LNCAP (cell line): Measurements from ENCODE around the gene FKBP2.

Experiments
- TF ChIP-seq, protein P1 (sequence below): fragments of 450-650 bp; IDR thresholded peaks from 2 replicates; pipeline ENCODE4 v1.5.1; 2017; ENCODE audit warnings: mild to moderate bottlenecking

Gene FKBP2

DNA sequence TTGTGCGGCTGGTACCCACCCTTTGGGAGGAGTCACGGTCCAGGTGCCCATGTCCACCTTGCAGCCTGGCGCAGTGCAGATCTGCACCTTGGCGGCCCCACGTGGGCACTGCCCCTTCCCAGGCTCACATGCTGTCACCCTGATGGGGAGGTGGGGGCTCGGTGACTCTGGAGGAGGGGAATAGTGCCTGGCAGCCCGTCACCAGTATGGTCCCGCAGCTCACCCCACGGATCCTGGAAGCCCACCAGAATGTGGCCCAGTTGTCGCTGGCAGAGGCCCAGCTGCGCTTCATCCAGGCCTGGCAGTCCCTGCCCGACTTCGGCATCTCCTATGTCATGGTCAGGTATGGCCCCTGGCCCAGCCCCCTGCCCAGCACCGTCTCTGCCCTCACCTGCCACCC is 20.1 kb upstream of the FKBP2 start:
- TF ChIP-seq, protein P1, sequence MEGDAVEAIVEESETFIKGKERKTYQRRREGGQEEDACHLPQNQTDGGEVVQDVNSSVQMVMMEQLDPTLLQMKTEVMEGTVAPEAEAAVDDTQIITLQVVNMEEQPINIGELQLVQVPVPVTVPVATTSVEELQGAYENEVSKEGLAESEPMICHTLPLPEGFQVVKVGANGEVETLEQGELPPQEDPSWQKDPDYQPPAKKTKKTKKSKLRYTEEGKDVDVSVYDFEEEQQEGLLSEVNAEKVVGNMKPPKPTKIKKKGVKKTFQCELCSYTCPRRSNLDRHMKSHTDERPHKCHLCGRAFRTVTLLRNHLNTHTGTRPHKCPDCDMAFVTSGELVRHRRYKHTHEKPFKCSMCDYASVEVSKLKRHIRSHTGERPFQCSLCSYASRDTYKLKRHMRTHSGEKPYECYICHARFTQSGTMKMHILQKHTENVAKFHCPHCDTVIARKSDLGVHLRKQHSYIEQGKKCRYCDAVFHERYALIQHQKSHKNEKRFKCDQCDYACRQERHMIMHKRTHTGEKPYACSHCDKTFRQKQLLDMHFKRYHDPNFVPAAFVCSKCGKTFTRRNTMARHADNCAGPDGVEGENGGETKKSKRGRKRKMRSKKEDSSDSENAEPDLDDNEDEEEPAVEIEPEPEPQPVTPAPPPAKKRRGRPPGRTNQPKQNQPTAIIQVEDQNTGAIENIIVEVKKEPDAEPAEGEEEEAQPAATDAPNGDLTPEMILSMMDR: no peak

DNA sequence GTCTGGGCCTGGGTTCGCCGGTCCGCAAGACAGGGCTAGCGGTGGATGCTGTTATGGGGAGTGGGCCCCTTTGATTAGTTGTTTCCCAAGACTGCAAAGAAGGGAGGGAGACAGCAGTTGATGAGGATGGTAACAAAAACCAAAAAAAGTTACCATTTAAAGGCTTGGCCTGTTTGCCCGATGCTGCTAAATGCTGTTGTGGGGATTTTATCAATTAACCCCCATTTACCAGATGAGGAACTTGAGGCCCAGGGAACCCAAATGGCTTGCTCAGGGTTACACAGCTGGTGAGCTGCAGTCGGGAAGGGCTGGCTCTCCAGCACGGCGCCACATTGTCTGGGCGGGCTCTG is 18.3 kb upstream of the FKBP2 start:
- TF ChIP-seq, protein P1: no peak

DNA sequence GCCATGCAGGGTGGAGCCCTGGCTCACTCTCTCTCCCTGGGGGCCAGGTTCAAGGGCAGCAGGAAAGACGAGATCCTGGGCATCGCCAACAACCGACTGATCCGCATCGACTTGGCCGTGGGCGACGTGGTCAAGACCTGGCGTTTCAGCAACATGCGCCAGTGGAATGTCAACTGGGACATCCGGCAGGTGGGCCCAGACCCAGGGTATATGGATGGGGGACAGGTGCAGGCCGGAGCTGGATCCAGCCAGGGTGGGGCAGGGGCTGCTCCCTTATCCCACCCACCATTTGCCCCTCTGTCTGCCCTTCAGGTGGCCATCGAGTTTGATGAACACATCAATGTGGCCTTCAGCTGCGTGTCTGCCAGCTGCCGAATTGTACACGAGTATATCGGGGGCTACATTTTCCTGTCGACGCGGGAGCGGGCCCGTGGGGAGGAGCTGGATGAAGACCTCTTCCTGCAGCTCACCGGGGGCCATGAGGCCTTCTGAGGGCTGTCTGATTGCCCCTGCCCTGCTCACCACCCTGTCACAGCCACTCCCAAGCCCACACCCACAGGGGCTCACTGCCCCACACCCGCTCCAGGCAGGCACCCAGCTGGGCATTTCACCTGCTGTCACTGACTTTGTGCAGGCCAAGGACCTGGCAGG is 17.8 kb upstream of the FKBP2 start:
- TF ChIP-seq, protein P1: no peak

DNA sequence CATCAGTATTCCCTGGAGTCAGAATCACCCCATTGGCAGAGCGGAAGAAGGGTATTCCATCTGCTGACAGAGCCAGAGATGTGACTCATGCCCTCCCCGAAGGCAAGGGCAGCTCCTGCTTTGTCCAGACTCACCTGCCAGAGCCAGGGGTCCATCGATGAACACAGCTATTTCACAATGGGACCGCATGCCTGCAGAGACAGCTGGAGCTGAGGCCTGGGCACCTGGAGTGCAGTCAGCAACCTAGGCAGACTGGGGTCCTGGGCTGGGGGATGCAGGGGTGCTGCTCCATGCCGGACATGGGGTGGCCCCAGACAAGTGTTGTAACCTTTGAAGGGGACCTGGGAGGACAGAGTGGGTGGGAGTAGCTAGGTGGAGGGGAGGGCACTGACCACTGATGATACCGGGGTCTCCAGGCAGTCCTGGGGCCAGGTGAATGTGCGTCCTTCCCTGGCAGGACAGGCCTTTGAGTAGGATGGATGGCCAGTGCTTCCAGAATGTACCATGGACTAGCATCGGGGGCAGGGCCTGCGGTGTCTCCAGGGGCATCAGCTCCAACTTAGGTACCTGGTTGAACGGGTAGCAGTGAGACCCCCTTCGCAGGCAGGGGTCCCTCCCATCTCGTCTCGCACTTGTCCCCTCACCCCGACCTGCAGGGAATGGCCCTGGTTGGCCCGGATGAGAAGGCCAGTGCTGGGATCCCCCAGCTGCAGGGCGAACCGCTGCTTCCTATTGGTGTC is 16.6 kb upstream of the FKBP2 start:
- TF ChIP-seq, protein P1: no peak

DNA sequence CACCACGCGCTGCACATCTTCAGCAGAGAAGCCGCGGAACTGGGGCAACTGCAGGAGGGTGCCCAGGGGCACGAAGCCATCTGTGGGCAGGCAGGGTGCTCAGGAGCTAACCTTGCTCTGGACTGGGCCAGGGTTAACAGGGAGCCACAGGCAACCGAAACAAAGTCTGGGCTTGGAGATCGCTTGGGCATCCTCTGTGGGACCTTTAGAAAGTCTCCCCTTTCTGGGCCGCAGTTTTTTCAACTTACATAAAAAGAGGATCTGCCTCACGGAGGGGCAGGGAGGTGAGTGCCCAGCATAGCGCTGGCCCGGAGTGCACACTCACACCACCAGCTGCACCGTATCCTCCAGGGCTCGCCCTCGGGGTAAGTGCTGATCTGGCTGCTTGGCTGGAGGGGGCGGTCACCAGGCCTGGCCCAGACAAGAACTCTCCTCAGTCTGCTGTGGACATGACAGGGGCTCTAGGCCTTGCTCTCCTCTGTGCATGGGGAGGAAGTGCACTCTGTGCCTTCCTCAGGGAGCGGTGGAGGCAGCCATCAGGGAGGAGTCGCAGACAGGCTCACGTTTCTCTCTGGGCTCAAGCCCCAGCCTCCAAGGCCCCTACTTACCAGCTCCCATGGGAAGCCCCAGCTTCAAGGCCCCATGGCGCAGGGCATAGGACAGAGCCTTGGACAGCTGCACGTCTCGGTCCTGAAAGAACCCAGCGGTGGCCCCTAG is 15.8 kb upstream of the FKBP2 start:
- TF ChIP-seq, protein P1: no peak

DNA sequence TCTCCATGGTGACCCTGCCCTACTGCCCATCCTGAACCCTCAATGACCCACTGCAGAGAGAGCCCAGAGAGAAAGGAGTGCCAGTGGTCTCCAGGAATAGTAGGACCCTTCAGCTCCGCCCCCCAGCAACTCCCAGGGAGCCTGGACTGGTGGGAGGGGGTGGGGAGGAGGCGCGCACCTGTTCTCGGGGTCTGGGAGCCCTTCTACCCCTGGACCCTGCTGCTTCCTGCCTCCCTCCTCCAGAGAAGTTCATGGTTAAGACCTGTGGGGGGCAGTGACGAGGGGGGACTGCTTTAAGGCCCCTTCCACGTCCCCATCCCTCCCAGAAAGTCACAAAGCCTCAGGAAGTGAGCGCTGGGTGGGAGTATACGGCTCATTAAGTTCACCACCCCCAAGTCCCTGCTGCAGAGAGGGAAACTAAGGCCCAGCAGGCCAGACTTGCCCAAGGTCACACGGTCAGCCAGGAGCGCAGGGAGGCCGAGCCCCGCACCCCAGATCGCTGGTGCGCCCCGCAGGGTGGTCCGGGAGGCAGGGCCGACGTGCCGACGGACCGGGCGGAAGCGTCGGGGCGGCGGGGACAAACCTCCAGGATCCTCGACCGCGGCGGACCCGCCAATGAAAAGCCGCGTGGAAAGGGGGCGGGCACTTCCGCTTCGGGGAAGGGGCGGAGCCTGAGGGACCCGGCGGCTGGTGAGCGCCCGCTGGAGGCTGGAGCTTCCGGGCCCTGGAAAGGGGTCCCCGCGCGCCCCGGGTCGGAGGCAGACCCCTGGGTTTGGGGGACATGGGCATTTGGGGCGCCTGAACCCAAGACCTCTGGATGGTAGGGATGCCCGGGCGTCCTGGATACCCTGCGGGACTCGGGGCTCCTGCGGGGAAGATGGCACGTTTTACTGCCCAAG is 15.0 kb upstream of the FKBP2 start, which contains the start of the genes NUDT22 and TRPT1:
NUDT22 (plus strand) TSS at position 667 of the 899 bp plus-strand sequence. CDS start 379 bp downstream, outside the sequence.
TRPT1 (minus strand) TSS at position 579 of the 899 bp plus-strand sequence; CDS start at position 253, 326 bp downstream.
- TF ChIP-seq, protein P1: peak; percentile 34
